NT2/D1 (cell line): ENCODE data around the gene CCDC91.

Experiments
- SUZ12 ChIP-seq: IDR thresholded peaks from 2 replicates; pipeline ENCODE4 v1.6.1; 2011; ENCODE audit not compliant: insufficient read length, insufficient read depth; ENCODE audit errors: extremely low read depth
- YY1 ChIP-seq: IDR thresholded peaks from 2 replicates; pipeline ENCODE4 v1.6.1; 2011; ENCODE audit not compliant: insufficient read length, insufficient read depth
- ZNF274 ChIP-seq: IDR thresholded peaks from 2 replicates; pipeline ENCODE4 v1.6.1; 2011; ENCODE audit warnings: mild to moderate bottlenecking, low read depth, low read length

GRCh38 chr12:28578833-28579252, 388.6 kb downstream of the CCDC91 start:
- no peak for TF ChIP-seq YY1
- TF ChIP-seq SUZ12 = no peak
- TF ChIP-seq ZNF274 = no peak
